Ishikawa (cell line): ENCODE measurements around the gene LCP1.

Experiments used
- EGR1 ChIP-seq: IDR thresholded peaks from 2 replicates; pipeline ENCODE4 v1.6.1; 2012
- NFIC ChIP-seq: IDR thresholded peaks from 2 replicates; pipeline ENCODE4 v1.6.1; 2012
- RAD21 ChIP-seq: IDR thresholded peaks from 2 replicates; pipeline ENCODE4 v1.6.1; 2012; ENCODE audit warnings: low read depth
- TAF1 ChIP-seq: IDR thresholded peaks from 2 replicates; pipeline ENCODE4 v1.6.1; 2012; ENCODE audit warnings: low read depth, mild to moderate bottlenecking
- YY1 ChIP-seq: IDR thresholded peaks from 2 replicates; pipeline ENCODE4 v1.6.1; 2012; ENCODE audit warnings: low read depth

DNA sequence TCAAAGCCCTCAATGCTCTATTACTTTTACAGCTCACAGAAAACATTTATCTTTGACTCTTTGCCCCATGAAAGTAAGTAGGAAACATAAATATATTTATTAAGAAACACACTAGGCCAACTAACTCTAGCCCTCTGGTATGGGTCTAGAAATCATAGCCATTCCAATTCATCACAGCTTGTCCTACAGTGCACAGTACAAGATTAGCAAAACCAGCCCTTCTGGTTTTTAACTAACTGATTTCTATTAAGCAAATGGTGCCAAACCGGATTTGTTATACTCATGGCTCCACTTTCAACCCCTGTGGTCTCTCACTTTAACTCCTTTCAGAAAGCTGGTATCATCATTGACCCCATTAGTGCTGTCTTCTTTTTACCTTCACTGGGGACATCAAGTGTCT, 24.2 kb upstream of the LCP1 start:
- TF ChIP-seq EGR1 (no peak), TAF1 (no peak), NFIC (no peak), RAD21 (no peak), YY1 (no peak)
